HG03469 (cell line): ENCODE measurements around the gene TMEM259.
A peak's percentile ranks its signal among the peaks of the same experiment; 100 is the strongest.

Experiments
- ATAC-seq: cut with Tn5 transposase; IDR thresholded peaks from one replicate; pipeline ENCODE4 v1.9.1; 2021; ENCODE audit warnings: mild to moderate bottlenecking, moderate library complexity, moderate number of reproducible peaks; ENCODE audit not compliant: unreplicated experiment

Gene TMEM259

GRCh38 chr19:990119-990571, 30.8 kb downstream of the TMEM259 start:
- ATAC-seq = no peak

- ATAC-seq = no peak
Observed at GRCh38 chr19:989381-990081, 31.4 kb downstream of the TMEM259 start.

GRCh38 chr19:988510-988909, 32.4 kb downstream of the TMEM259 start:
- ATAC-seq = no peak

GRCh38 chr19:988081-988480, 32.8 kb downstream of the TMEM259 start:
- no peak for ATAC-seq

GRCh38 chr19:986083-986482, 34.8 kb downstream of the TMEM259 start:
- no peak for ATAC-seq

- peak; percentile 52 for ATAC-seq
Observed at GRCh38 chr19:984165-984967, 36.6 kb downstream of the TMEM259 start, which contains the start of gene WDR18. TSS of gene WDR18 (plus strand) at chr19:984345. CDS start at chr19:984354, 9 bp downstream.

- ATAC-seq = peak; percentile 41
Observed at GRCh38 chr19:982567-983170, 38.3 kb downstream of the TMEM259 start.

- ATAC-seq = no peak
Observed at GRCh38 chr19:980133-980998, 40.6 kb downstream of the TMEM259 start.

GRCh38 chr19:979318-979741, 41.6 kb downstream of the TMEM259 start:
- ATAC-seq = no peak

- ATAC-seq = no peak
Observed at GRCh38 chr19:977058-977464, 43.9 kb downstream of the TMEM259 start.

GRCh38 chr19:976476-976875, 44.4 kb downstream of the TMEM259 start:
- ATAC-seq = no peak

GRCh38 chr19:974564-975257, 46.2 kb downstream of the TMEM259 start:
- ATAC-seq = no peak

GRCh38 chr19:973726-974563, 47.0 kb downstream of the TMEM259 start:
- no peak for ATAC-seq

- ATAC-seq = no peak
Observed at GRCh38 chr19:972281-972680, 48.6 kb downstream of the TMEM259 start.

GRCh38 chr19:971795-972194, 49.1 kb downstream of the TMEM259 start:
- no peak for ATAC-seq

- ATAC-seq = no peak
Observed at GRCh38 chr19:970695-971094, 50.2 kb downstream of the TMEM259 start.

- no peak for ATAC-seq
Observed at GRCh38 chr19:966485-967088, 54.3 kb downstream of the TMEM259 start.

- ATAC-seq = no peak
Observed at GRCh38 chr19:964761-965694, 55.9 kb downstream of the TMEM259 start.
